GM19324 (cell line): ENCODE measurements around the gene SGCE.

Experiments
- ATAC-seq: cut with Tn5 transposase; IDR thresholded peaks from one replicate; pipeline ENCODE4 v1.9.1; 2021; ENCODE audit warnings: mild to moderate bottlenecking, moderate library complexity; ENCODE audit not compliant: unreplicated experiment, low FRiP score

SGCE gene

DNA sequence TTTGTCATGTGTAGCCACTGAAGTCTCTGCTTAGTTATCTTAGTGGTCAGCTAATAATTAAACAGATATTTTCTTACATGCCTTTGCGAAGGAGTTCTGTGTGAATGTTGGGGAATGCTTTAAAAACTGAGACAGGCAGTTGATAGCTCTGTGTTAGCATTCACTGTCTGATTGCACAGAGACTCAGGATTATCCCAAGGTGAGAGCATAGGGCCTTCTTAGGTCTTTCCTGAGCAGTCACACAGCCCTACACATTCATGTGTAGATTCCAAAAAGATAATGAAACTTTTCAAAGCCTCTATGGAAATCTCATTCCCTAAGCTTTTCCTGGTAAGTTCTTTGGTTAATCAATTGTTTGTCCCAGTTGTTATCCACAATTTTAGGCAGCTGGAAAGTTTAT is 78.6 kb downstream of the SGCE start:
- ATAC-seq, result no peak

DNA sequence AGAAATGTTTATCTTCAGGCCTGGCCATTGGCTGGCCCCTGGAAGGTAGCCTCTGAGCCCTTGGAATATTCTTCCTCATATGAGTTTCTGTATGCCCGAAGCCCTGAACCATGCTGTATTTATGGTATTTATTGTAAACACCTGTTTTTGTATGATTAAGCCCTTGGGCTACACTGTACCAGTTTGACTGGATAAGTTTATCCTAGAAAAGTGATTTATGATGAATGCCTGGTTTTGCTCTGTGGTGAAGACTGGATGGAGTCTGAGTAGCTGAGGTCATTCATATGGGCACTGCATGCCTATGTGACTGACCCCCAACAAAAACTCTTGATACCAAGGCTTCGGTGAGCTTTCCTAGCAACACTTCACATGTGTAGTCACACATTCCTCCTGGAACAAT is 79.6 kb downstream of the SGCE start:
- no peak for ATAC-seq

DNA sequence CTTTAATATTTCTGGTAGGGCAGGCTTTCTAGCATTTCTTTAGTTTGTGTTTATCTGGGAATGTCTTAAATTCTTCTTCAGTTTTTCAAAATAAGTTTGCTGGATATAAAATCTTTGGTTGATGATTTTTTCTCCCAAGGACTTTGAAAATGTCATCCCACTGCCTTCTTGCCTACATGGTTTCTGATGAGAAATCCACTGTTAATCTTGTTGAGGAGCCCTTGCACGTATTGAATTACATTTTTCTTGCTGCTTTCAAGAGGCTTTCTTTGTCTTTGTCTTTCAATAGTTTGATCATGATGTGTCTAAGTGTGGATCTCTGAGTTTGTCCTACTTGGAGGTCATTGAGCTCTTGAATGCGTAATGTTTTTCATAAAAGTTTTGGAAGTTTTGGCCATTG is 80.3 kb downstream of the SGCE start:
- ATAC-seq, result no peak

DNA sequence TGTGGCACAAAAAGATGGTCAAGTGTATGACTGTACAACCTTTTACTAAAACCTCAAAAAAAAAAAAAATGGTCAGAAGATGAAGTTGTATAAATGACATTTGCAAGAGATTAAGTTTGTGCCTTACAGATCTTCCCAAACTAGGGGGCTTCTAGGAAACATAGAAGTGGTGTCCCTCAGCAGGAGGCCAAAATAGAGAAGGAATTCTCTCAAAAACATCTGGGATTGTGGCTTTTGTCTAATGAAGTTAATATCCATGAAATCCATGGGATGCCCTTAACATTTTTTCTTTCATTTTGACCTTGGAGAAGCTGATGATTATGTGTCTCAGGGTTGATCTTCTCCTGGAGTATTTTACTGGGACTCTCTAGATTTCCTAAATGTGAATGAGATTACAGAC is 84.1 kb downstream of the SGCE start:
- ATAC-seq, result no peak

DNA sequence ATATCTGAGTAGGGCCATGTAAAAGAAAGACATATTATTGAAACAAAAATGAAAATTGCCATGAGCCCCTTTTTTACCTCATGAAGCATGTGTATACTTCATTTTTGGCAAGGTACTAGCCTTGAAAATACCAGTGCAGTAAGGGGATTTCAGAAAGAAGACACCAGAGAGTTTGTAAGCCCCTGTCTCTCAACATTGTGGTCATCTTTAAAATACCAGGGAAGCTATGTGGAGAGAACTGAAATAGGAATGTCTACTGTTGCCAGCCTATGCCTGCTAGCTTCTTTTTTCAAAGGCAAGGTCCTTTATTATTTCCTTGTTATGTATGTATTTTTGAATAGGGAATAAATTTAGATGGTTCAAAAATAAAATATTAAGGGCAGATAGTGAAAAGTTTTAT is 88.5 kb downstream of the SGCE start:
- no peak for ATAC-seq

DNA sequence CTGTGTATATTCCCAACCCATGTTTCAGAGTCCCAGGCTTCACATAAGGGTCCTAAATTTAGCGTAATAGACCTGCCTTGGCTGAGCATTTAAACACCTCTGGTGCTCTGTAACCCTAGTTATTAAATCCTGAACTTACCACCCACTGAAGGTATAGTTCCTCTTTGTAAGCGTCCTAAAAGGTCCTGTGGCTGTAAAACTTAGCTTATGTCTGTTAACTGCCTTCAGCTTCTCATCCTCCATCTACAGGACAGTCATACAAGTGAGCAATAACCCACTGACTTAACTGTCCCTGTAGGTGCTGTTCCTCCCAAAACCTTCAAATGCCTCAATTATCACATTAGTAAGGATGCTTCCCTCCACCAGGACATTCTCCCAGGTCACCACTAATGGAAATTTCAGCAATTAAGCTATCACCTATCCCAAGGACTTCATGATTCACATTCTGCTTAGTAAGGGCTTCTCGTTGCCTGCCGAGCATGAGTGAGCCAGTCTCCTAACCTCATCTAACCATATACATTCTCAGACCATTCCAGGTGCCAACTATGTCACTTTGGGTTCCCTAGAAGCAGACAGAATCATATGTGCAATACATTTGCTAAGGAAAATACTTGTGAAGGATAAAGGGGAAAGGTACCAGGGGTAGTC is 90.6 kb downstream of the SGCE start:
- ATAC-seq, result no peak

DNA sequence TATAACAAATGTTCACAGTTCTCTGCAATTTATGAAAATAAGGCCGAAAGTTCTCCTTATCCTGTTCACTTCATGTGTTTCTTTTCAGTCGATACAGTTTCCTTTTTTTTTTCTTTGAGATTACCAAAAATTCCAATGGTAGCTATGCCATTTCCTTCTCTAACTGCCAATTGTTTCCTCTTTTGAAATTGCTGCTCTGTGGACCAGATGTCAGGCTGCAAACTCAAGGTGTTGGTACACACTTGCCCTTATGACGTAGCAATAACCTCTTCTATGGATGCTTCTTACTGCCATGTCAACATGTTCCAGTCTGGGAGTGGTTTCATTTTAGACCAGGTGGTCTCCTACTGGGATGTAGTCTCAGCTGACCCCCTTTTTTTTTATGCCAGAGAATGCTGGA is 93.4 kb downstream of the SGCE start:
- ATAC-seq, result no peak

DNA sequence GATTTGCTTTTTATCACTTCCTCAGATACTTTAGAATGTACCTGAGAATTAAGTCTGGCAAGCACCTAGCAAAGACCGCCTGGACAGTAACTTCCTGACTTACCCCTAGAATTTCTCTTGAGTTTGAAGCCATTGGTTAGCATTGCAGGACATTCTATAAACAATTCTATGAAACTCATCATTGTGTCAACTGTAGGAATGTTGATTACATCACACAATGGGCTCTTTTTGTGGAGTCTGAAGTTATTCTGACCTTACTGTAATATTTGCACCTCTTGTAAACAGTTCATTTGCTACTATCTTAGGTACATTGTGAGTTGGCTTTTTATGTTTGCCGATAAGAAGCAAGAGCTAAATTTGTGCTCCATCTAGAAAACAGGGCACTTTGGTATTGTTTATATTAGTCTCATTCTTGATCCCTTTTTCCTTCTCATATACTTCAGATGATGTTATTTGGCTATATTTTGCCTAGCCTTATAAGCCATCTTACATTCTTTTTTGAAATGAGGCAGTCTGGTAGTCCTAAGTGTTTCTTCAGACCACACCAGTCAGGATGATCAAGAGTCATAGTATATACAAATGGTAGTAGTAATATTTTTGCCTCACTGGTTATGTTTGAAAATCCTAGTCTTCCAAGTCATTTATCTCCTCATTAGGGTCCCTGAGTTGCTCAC is 94.0 kb downstream of the SGCE start:
- ATAC-seq, result no peak

DNA sequence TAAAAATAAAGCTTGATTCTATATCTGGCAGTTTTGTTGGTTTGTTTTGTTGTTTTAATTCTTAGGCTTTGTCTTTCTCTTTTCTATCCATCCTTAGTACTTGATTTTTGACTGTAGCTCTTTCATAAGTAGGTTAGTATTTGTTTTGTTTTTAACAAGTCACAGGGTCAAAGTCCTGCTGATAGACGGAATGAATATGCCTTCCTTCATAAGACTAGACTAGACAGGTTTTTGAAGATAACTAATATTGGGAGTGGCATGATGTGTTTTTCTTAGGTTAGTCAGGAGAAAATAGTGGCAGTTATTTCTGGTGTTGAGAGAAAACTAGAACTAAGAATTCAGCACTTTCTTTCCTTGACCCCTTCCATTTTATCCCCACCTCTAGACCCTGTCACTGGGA is 96.0 kb downstream of the SGCE start:
- ATAC-seq, result no peak

DNA sequence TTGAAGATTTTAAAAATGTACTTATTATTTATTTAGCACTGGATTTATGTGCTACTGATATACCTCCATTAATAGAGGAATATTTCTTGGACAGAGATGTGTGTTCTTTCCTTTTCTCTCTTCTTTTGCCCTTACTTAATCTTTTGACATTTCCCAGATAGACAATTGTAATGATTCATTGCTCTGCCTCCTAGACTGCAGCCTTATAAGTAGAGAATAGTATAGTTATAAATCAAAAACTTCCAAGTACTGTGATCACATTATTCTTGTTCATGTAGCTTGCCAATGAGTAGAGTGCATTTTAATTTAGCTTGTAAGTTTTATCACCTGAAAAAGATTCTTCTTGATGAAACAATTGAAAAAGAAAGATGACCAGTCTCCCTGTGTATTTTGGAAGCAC is 98.7 kb downstream of the SGCE start:
- ATAC-seq, result no peak

DNA sequence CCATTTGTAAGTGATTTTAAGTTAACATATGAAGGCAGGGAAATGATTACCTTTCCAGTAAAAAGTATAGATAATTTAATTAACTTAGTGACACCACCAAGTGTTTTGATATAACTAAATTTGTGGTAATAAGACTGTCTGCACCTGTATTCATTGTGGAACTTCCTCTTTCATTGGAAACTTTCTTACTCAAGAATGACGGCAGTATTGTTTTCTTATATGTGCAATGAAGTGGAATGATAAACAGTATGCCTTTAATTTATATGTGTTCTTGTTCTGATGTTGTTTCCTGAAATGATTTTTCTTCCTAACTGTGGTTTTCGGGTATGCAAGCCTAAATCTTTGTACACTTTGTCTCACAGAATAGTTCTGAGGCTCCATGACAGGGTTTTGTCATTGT is 99.9 kb downstream of the SGCE start:
- no peak for ATAC-seq

DNA sequence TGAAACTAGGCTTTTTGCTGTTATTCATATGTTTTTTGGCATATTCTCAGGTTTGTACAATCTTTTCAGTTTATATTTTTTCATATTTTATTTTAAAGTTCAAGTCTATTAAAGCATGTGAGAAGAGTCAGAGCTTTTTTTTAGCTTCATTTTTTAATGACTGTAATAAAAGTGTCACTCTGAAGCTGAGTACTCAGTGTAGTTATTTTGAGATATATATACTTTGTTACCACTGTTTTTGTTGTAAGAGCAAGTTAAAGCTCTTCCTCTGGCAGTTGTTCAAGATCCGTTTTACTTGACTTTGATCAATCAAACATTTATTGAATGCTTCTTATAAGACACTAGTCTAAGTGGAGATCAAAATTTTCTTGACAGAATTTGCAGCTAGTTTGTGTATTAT is 108.8 kb downstream of the SGCE start:
- no peak for ATAC-seq

DNA sequence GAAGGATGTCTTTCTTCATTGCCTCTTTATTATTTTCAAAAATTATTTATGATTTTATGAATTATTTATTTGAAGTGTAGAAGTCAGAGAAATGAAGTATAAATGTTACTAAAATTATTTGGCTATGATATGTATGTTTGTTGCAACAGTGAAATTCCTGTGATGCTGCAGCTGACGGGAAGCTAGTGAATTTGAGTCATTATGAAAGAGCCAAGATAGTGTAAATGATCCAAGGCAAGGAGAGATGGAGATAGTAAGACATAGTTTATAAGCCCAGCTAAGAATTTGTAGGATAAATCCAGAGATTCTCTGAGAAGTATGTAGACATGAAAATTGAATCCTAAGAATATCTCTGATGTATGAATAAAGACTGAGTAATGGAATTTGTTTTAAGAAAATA is 115.5 kb downstream of the SGCE start:
- no peak for ATAC-seq
